HFFc6 (cell line): ENCODE measurements around the gene CSMD2. TPM values are rescaled to one million over a fixed set of nuclear protein-coding genes. Genes with fewer than 3 reads are reported as not detected.
A peak's percentile ranks its signal among the peaks of the same experiment; 100 is the strongest.

ENCODE experiments used
- DNase-seq: peaks from one replicate; pipeline ENCODE4 v3.0.0-alpha.2; 2018
- H3K27ac Mint-ChIP-seq: 2 replicates; pipeline ENCODE4 v1.8.0; 2020; ENCODE audit warnings: mild to moderate bottlenecking, mixed read lengths
- H3K27me3 Mint-ChIP-seq: 2 replicates; pipeline ENCODE4 v1.8.0; 2021; ENCODE audit warnings: mild to moderate bottlenecking, moderate library complexity, mixed read lengths; ENCODE audit not compliant: insufficient read depth
- H3K36me3 Mint-ChIP-seq: 2 replicates; pipeline ENCODE4 v1.8.0; 2021; ENCODE audit warnings: low read depth, mixed read lengths
- H3K4me1 Mint-ChIP-seq: 2 replicates; pipeline ENCODE4 v1.8.0; 2020; ENCODE audit warnings: low read depth, mixed read lengths
- H3K4me3 Mint-ChIP-seq: 2 replicates; pipeline ENCODE4 v1.8.0; 2020; ENCODE audit warnings: mild to moderate bottlenecking, moderate library complexity, mixed read lengths
- H3K9me3 Mint-ChIP-seq: 2 replicates; pipeline ENCODE4 v1.8.0; 2020; ENCODE audit warnings: mild to moderate bottlenecking, mixed read lengths
- total RNA-seq, 6 experiments: library from RNA; stranded (reverse); fragmentation: NEBNext Ultra II Directional; extraction: Animal tissue kit (Norgen Biotek cat#: 25700); gene quantifications; 2 replicates in 1 of 6; 3 replicates in 5 of 6; pipeline ENCODE4 v1.2.3, GENCODE V29; 2021
- TF ChIP-seq, protein P1 (sequence below): fragments of 200-600 bp; sonication (generic); IDR thresholded peaks from 2 replicates; pipeline ENCODE4 v1.5.0; 2021; ENCODE audit warnings: antibody characterized with exemption, mild to moderate bottlenecking

CSMD2 gene
- total RNA-seq, 6 experiments from 2014 or later = 0.77 to 3.2 (median 1.2) TPM

DNA sequence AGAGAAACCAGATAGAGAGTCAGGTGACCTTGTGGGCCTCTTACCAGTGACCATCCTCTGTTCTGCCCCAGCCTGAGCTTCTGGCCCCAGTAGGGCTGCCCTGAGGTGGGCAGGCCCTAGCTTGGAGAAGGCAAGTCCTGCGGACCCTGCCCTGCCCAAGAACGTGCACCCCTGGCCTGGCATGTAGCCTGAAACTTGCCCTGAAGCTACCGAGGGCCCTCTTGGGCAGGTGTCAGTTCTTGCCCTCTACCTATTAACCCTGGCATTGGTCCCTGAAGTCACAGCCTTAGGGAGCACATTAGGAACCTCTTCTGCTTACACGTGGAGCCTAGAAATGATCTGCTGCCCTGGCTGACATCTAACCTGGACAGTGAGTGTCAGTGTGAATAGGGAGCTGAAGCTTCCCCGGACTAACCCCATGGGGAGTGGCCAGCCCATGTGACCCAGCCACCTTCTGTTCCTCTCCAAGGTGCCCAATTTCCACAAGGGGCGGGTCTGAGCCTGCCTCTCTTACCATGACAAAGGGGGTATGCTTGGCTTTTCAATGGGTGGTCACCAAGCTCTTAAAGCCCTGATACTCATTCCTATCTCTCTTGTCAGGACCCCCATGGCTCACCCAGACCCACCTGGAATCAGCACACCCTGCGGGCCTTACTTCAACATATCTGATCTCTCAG lies 529.6 kb downstream of the CSMD2 start:
- H3K9me3 Mint-ChIP-seq = no peaks in the 10 kb centered on the region

DNA sequence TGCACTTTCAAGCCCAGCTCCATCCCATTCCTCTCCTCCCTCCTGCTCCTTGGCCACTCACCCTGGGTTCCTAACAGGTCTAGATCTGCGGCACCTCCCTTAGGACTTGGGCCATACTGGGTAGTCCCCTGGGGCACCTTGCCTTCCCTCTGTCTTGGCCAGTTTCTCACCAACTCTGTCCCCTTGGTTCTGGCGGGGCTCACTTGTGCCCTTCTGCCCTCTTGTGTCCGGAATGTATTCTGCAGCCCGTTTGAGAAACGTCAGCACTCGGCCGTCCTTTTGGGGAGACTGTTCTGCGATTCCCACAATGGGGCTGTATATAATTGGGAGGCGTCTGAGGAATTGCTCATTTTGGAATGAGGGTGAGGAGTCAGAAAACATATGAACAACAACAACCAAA lies 530.2 kb downstream of the CSMD2 start:
- no peaks in the 10 kb centered on the region for H3K9me3 Mint-ChIP-seq
- H3K27ac Mint-ChIP-seq = no peak overlapping the region
- TF ChIP-seq, protein P1, sequence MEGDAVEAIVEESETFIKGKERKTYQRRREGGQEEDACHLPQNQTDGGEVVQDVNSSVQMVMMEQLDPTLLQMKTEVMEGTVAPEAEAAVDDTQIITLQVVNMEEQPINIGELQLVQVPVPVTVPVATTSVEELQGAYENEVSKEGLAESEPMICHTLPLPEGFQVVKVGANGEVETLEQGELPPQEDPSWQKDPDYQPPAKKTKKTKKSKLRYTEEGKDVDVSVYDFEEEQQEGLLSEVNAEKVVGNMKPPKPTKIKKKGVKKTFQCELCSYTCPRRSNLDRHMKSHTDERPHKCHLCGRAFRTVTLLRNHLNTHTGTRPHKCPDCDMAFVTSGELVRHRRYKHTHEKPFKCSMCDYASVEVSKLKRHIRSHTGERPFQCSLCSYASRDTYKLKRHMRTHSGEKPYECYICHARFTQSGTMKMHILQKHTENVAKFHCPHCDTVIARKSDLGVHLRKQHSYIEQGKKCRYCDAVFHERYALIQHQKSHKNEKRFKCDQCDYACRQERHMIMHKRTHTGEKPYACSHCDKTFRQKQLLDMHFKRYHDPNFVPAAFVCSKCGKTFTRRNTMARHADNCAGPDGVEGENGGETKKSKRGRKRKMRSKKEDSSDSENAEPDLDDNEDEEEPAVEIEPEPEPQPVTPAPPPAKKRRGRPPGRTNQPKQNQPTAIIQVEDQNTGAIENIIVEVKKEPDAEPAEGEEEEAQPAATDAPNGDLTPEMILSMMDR = peak; percentile 76
- peaks cover 5% of the 10 kb centered on the region; the same call in 1 of the 2 replicates for H3K4me1 Mint-ChIP-seq
- H3K36me3 Mint-ChIP-seq = no peaks in the 10 kb centered on the region
- DNase-seq = peak; percentile 11
- H3K4me3 Mint-ChIP-seq = no peak overlapping the region
- peaks cover 11% of the 10 kb centered on the region; the same call in 1 of the 2 replicates for H3K27me3 Mint-ChIP-seq

More for the DNA sequence above, 529.6 kb downstream of the CSMD2 start:
- TF ChIP-seq, protein P1 = no peak
- Mint-ChIP-seq H3K27me3 (peaks cover 8% of the 10 kb centered on the region; the same call in 1 of the 2 replicates), H3K4me1 (peaks cover 5% of the 10 kb centered on the region; the same call in 1 of the 2 replicates), H3K27ac (no peak overlapping the region), H3K36me3 (no peaks in the 10 kb centered on the region), H3K4me3 (no peak overlapping the region)
- no peak for DNase-seq

DNA sequence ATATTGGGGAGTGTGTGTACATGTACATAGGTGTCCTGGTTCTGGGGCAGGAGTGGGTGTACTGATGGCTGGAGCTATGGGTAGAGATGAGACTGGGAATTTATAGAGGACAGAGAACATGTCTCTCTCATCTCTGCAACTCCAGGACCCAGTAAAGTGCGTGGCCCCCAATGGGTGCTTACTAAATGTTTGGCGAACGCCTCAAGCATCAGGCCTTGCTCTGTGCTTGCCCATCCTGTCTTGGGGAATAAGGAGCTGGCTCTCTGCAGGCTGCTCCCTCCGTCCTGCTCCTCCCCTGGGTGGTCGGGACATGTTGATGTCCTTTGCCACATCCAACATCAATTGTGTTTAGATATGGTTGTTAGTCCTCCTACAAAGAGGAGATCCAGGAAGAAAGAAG lies 530.9 kb downstream of the CSMD2 start:
- Mint-ChIP-seq H3K4me1 (peaks cover 5% of the 10 kb centered on the region; the same call in 1 of the 2 replicates), H3K27me3 (peaks cover 11% of the 10 kb centered on the region; the same call in 1 of the 2 replicates), H3K36me3 (no peaks in the 10 kb centered on the region), H3K9me3 (no peaks in the 10 kb centered on the region), H3K27ac (no peak overlapping the region), H3K4me3 (no peak overlapping the region)
- DNase-seq = no peak
- TF ChIP-seq, protein P1 = no peak

DNA sequence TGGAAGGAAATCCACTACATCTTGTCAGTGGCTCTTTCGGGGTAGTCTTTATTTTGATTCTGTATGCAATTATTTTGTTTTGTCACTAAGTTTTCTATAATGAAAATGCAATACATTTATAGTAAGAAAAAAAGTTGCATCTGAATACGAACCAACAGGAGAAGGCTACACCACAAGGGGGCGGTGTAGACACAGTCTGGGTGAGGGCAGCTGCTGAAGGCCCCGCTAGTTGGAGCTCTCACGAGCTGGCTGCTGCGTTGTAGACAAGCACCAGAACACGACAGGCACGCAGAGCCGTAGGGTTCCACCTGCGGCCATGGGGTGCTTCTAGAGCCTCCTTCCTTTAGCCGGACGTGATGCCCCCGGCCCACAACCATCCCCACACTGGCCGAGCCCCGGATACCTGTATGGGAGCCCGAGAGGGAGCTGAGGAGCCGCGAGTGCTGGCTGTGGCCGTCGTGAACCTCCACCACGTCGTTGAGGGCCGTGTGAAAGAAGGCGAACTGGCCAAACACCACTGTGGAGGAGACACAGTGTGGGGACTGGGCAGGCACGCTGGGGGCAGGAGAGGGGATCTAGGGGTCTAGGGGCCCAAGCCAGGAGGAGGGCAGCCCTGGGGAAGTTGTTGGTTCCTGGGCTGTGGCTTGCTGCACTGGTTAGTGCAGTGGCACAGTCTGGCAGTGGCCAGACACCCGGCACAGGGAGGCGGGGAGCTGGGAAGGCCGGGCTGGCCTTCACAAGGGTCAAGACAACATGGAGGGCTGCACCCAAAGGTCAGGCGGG lies 531.8 kb downstream of the CSMD2 start:
- peak; percentile 75 for DNase-seq
- TF ChIP-seq, protein P1 = peak; percentile 95
- Mint-ChIP-seq H3K9me3 (no peaks in the 10 kb centered on the region), H3K36me3 (no peaks in the 10 kb centered on the region), H3K4me1 (peaks cover 2% of the 10 kb centered on the region; the same call in 1 of the 2 replicates), H3K27me3 (peaks cover 11% of the 10 kb centered on the region), H3K27ac (no peak overlapping the region), H3K4me3 (no peak overlapping the region)

DNA sequence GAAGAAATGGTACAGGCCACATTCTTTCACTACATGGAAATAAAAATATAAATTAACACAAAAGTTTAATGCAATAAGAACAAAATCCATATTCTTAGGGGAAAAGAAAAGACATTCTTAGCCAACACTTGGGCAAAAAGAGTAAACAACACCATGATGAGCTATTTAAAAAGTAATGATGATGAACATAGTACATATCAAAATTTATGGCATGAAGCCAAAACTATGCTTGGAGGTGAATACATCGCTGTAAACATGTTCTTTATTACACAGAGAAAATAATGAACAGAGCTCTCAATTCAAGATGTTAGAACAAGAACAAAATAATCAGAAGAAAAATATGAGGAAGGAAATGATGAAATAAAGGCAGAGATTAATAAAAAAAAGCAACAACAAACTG lies 534.3 kb downstream of the CSMD2 start:
- TF ChIP-seq, protein P1 = no peak
- Mint-ChIP-seq H3K27ac (no peak overlapping the region), H3K4me3 (no peak overlapping the region), H3K9me3 (no peaks in the 10 kb centered on the region), H3K4me1 (no peaks in the 10 kb centered on the region), H3K36me3 (no peaks in the 10 kb centered on the region), H3K27me3 (peaks cover 13% of the 10 kb centered on the region)
- DNase-seq = no peak
